ENCODE results near the gene NR6A1. TPM values are rescaled to one million over a fixed set of nuclear protein-coding genes. Genes with fewer than 3 reads are reported as not detected.

The NR6A1 gene
- polyA plus RNA-seq, 1 donor from 2014 or later = 4.3 TPM

GRCh38 chr9:124718928-124719327 lies 52.2 kb downstream of the NR6A1 start:
- Histone ChIP-seq H3F3A (ENCODE audit: insufficient read depth, low read length, poor library complexity, severe bottlenecking) (no peaks in the 10 kb centered on the region), H3K27me3 (ENCODE audit: insufficient read depth, low read depth, low read length) (no peaks in the 10 kb centered on the region), H3K27ac (ENCODE audit: low read length) (no peak overlapping the region), H3K9ac (ENCODE audit: low read length) (no peak overlapping the region), H2AFZ (ENCODE audit: low read depth, low read length) (no peak overlapping the region), H3K4me3 (ENCODE audit: low read length) (no peak overlapping the region), H3K4me2 (ENCODE audit: low read length) (no peak overlapping the region), H3K9me2 (ENCODE audit: insufficient read depth, low read length) (no peaks in the 10 kb centered on the region), H3K9me3 (ENCODE audit: low read length) (no peaks in the 10 kb centered on the region), H3K36me3 (ENCODE audit: insufficient read depth, low read length) (no peaks in the 10 kb centered on the region), H3K79me2 (replicated peaks; ENCODE audit: insufficient read depth, low read length) (no peaks in the 10 kb centered on the region), H4K20me1 (ENCODE audit: insufficient read depth) (no peaks in the 10 kb centered on the region)
- TF ChIP-seq EP300 (conservative IDR thresholded peaks at IDR 0.05; ENCODE audit: poor library complexity, severe bottlenecking) (no peak), POLR2AphosphoS5 (IDR thresholded peaks at IDR 0.05) (no peak), TAF1 (IDR thresholded peaks at IDR 0.05; ENCODE audit: low read depth) (no peak), RAD21 (conservative IDR thresholded peaks at IDR 0.05) (no peak), SMC3 (conservative IDR thresholded peaks at IDR 0.05; ENCODE audit: poor library complexity) (no peak), MXI1 (conservative IDR thresholded peaks at IDR 0.05; ENCODE audit: poor library complexity, severe bottlenecking) (no peak), EZH2 (IDR thresholded peaks at IDR 0.05; ENCODE audit: borderline replicate concordance, insufficient read depth, low read length, poor library complexity, severe bottlenecking) (no peak)
- TF ChIP-seq, protein P1, sequence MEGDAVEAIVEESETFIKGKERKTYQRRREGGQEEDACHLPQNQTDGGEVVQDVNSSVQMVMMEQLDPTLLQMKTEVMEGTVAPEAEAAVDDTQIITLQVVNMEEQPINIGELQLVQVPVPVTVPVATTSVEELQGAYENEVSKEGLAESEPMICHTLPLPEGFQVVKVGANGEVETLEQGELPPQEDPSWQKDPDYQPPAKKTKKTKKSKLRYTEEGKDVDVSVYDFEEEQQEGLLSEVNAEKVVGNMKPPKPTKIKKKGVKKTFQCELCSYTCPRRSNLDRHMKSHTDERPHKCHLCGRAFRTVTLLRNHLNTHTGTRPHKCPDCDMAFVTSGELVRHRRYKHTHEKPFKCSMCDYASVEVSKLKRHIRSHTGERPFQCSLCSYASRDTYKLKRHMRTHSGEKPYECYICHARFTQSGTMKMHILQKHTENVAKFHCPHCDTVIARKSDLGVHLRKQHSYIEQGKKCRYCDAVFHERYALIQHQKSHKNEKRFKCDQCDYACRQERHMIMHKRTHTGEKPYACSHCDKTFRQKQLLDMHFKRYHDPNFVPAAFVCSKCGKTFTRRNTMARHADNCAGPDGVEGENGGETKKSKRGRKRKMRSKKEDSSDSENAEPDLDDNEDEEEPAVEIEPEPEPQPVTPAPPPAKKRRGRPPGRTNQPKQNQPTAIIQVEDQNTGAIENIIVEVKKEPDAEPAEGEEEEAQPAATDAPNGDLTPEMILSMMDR (IDR thresholded peaks at IDR 0.05; ENCODE audit: poor library complexity, severe bottlenecking) = no peak
- TF ChIP-seq, protein P2, sequence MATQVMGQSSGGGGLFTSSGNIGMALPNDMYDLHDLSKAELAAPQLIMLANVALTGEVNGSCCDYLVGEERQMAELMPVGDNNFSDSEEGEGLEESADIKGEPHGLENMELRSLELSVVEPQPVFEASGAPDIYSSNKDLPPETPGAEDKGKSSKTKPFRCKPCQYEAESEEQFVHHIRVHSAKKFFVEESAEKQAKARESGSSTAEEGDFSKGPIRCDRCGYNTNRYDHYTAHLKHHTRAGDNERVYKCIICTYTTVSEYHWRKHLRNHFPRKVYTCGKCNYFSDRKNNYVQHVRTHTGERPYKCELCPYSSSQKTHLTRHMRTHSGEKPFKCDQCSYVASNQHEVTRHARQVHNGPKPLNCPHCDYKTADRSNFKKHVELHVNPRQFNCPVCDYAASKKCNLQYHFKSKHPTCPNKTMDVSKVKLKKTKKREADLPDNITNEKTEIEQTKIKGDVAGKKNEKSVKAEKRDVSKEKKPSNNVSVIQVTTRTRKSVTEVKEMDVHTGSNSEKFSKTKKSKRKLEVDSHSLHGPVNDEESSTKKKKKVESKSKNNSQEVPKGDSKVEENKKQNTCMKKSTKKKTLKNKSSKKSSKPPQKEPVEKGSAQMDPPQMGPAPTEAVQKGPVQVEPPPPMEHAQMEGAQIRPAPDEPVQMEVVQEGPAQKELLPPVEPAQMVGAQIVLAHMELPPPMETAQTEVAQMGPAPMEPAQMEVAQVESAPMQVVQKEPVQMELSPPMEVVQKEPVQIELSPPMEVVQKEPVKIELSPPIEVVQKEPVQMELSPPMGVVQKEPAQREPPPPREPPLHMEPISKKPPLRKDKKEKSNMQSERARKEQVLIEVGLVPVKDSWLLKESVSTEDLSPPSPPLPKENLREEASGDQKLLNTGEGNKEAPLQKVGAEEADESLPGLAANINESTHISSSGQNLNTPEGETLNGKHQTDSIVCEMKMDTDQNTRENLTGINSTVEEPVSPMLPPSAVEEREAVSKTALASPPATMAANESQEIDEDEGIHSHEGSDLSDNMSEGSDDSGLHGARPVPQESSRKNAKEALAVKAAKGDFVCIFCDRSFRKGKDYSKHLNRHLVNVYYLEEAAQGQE (IDR thresholded peaks at IDR 0.05; ENCODE audit: borderline replicate concordance) = no peak

DNA sequence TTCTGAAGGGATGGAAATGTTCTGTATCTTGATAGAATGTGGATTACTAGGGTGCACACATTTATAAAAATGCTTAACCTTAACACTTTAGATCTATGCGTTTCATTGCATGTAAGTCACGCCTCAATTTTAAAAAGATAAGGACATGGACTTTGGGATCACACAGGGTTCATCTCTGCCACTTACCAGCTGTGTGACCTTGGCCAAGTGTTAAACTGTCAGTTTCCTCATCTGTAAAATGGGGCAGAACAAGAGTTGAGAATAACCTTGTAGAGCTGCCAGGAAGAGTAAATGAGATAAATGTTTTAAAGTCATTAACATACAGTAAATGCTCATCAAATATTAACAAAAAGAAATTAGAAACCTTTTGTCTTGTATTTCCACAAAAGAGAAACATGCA lies 53.5 kb downstream of the NR6A1 start:
- Histone ChIP-seq H3K4me3 (ENCODE audit: low read length) (no peak overlapping the region), H2AFZ (ENCODE audit: low read depth, low read length) (no peak overlapping the region), H4K20me1 (ENCODE audit: insufficient read depth) (no peaks in the 10 kb centered on the region), H3K9me2 (ENCODE audit: insufficient read depth, low read length) (no peaks in the 10 kb centered on the region), H3K79me2 (replicated peaks; ENCODE audit: insufficient read depth, low read length) (no peaks in the 10 kb centered on the region), H3K36me3 (ENCODE audit: insufficient read depth, low read length) (no peaks in the 10 kb centered on the region), H3K27me3 (ENCODE audit: insufficient read depth, low read depth, low read length) (no peaks in the 10 kb centered on the region), H3K9ac (ENCODE audit: low read length) (no peak overlapping the region), H3K9me3 (ENCODE audit: low read length) (no peaks in the 10 kb centered on the region), H3F3A (ENCODE audit: insufficient read depth, low read length, poor library complexity, severe bottlenecking) (no peaks in the 10 kb centered on the region), H3K27ac (ENCODE audit: low read length) (no peak overlapping the region), H3K4me2 (ENCODE audit: low read length) (no peak overlapping the region)
- no peak for TF ChIP-seq EP300 (conservative IDR thresholded peaks at IDR 0.05; ENCODE audit: poor library complexity, severe bottlenecking)
- no peak for TF ChIP-seq RAD21 (conservative IDR thresholded peaks at IDR 0.05)
- TF ChIP-seq, protein P2 (IDR thresholded peaks at IDR 0.05; ENCODE audit: borderline replicate concordance) = no peak
- no peak for TF ChIP-seq MXI1 (conservative IDR thresholded peaks at IDR 0.05; ENCODE audit: poor library complexity, severe bottlenecking)
- TF ChIP-seq, protein P1 (IDR thresholded peaks at IDR 0.05; ENCODE audit: poor library complexity, severe bottlenecking) = no peak
- no peak for TF ChIP-seq SMC3 (conservative IDR thresholded peaks at IDR 0.05; ENCODE audit: poor library complexity)
- TF ChIP-seq POLR2AphosphoS5 (IDR thresholded peaks at IDR 0.05) = no peak
- no peak for TF ChIP-seq TAF1 (IDR thresholded peaks at IDR 0.05; ENCODE audit: low read depth)
- TF ChIP-seq EZH2 (IDR thresholded peaks at IDR 0.05; ENCODE audit: borderline replicate concordance, insufficient read depth, low read length, poor library complexity, severe bottlenecking) = no peak
